Progenitor cell of endocrine pancreas (in vitro differentiated cells): Measurements from ENCODE around the gene NXPE3. TPM values are rescaled to one million over a fixed set of nuclear protein-coding genes. Genes with fewer than 3 reads are reported as not detected.
"Not testable (repeated sequence)": the region's sequence is repeated elsewhere in the genome, so short reads cannot be mapped to it uniquely, and the experiment has no call there.

ENCODE experiments used
- DNase-seq: peaks from one replicate; pipeline ENCODE4 v3.0.0; 2021; ENCODE audit warnings: low spot score; ENCODE audit not compliant: unreplicated experiment
- H3K27ac Mint-ChIP-seq: 2 replicates; pipeline ENCODE4 v1.8.0; 2021; ENCODE audit warnings: mild to moderate bottlenecking, moderate library complexity, mixed read lengths
- H3K27me3 Mint-ChIP-seq: 2 replicates; pipeline ENCODE4 v1.8.0; 2021; ENCODE audit warnings: mixed read lengths
- H3K36me3 Mint-ChIP-seq: 2 replicates; pipeline ENCODE4 v1.8.0; 2022; ENCODE audit warnings: mixed read lengths; ENCODE audit not compliant: insufficient read depth
- H3K4me1 Mint-ChIP-seq: 2 replicates; pipeline ENCODE4 v1.8.0; 2021; ENCODE audit warnings: low read depth, mixed read lengths
- H3K4me3 Mint-ChIP-seq: 2 replicates; pipeline ENCODE4 v1.8.0; 2021; ENCODE audit warnings: low read depth, mild to moderate bottlenecking, moderate library complexity, mixed read lengths
- H3K9me3 Mint-ChIP-seq: 2 replicates; pipeline ENCODE4 v1.8.0; 2021; ENCODE audit warnings: low read depth, mixed read lengths
- CTCF ChIP-seq: fragments of 200-600 bp; sonication (generic); IDR thresholded peaks from one replicate; pipeline ENCODE4 v1.5.0; 2021; ENCODE audit warnings: antibody characterized with exemption, mild to moderate bottlenecking; ENCODE audit not compliant: unreplicated experiment
- long read RNA-seq: library from polyadenylated mRNA; unstranded; transcript quantifications from one replicate; pipeline ENCODE4 v2.0.0, GENCODE V29; 2020
- total RNA-seq: library from RNA; stranded (reverse); gene quantifications from 2 replicates; pipeline ENCODE4 v1.2.1, GENCODE V29; 2021

The NXPE3 gene
- total RNA-seq = 6.4 and 7.2 TPM in 2 replicates
- long read RNA-seq, transcript NXPE3-201 (8 exons, 3,941 nt) = major isoform, 5 of 14 reads
- long read RNA-seq, partial matches to known transcripts = 6 of 14 reads
- long read RNA-seq, other reads (novel, unspliced or antisense) = 3 of 14 reads

- DNase-seq = peak; percentile 85
- TF ChIP-seq CTCF = no peak
- H3K27ac Mint-ChIP-seq = peak within 1 kb of the TSS; percentile 79
- H3K27me3 Mint-ChIP-seq = peaks cover 26% of the 10 kb centered on the region
- no peaks in the 10 kb centered on the region for H3K9me3 Mint-ChIP-seq
- peaks cover 5% of the 10 kb centered on the region for H3K36me3 Mint-ChIP-seq
- peaks cover 8% of the 10 kb centered on the region for H3K4me1 Mint-ChIP-seq
- peak within 1 kb of the TSS; percentile 85 for H3K4me3 Mint-ChIP-seq
These were observed at the start of gene NXPE3 for GRCh38 chr3:101779047-101779821. Gene NXPE3 (plus strand): TSS chr3:101779211. CDS start chr3:101785597, 6,386 bp downstream.

- peaks cover 6% of the 10 kb centered on the region for H3K4me1 Mint-ChIP-seq
- H3K4me3 Mint-ChIP-seq = no peak overlapping the region
- TF ChIP-seq CTCF = no peak
These were observed 49.4 kb upstream of the NXPE3 start for GRCh38 chr3:101729586-101729985.

GRCh38 chr3:101730839-101731238 lies 48.2 kb upstream of the NXPE3 start:
- Mint-ChIP-seq H3K27ac (no peak overlapping the region), H3K4me3 (no peak overlapping the region), H3K27me3 (no peaks in the 10 kb centered on the region), H3K36me3 (peaks cover 47% of the 10 kb centered on the region), H3K9me3 (peaks cover 11% of the 10 kb centered on the region), H3K4me1 (peaks cover under 1% of the 10 kb centered on the region)
- no peak for TF ChIP-seq CTCF
- no peak for DNase-seq

More at GRCh38 chr3:101729586-101729985, 49.4 kb upstream of the NXPE3 start:
- no peak for DNase-seq
- Mint-ChIP-seq H3K27ac (no peak overlapping the region), H3K9me3 (peaks cover 4% of the 10 kb centered on the region), H3K27me3 (no peaks in the 10 kb centered on the region), H3K36me3 (peaks cover 37% of the 10 kb centered on the region)

- no peak for TF ChIP-seq CTCF
- H3K27me3 Mint-ChIP-seq = no peaks in the 10 kb centered on the region
- H3K9me3 Mint-ChIP-seq = peaks cover 21% of the 10 kb centered on the region
- no peak overlapping the region for H3K4me3 Mint-ChIP-seq
- H3K36me3 Mint-ChIP-seq = peaks cover 61% of the 10 kb centered on the region
- H3K4me1 Mint-ChIP-seq = no peaks in the 10 kb centered on the region
- H3K27ac Mint-ChIP-seq = no peak overlapping the region
- no peak for DNase-seq
These were observed 46.8 kb upstream of the NXPE3 start for GRCh38 chr3:101732240-101732641.

- H3K27me3 Mint-ChIP-seq = no peaks in the 10 kb centered on the region
These were observed 43.2 kb upstream of the NXPE3 start for GRCh38 chr3:101735833-101736232.

GRCh38 chr3:101741914-101742313 lies 37.1 kb upstream of the NXPE3 start:
- DNase-seq, H3K4me3 Mint-ChIP-seq, H3K27ac Mint-ChIP-seq, H3K27me3 Mint-ChIP-seq, H3K4me1 Mint-ChIP-seq: not testable (repeated sequence)
- Mint-ChIP-seq H3K36me3 (peaks cover 57% of the 10 kb centered on the region), H3K9me3 (peaks cover 37% of the 10 kb centered on the region)

More at GRCh38 chr3:101735833-101736232, 43.2 kb upstream of the NXPE3 start:
- Mint-ChIP-seq H3K9me3 (peaks cover 46% of the 10 kb centered on the region), H3K4me3 (no peak overlapping the region), H3K4me1 (no peaks in the 10 kb centered on the region), H3K27ac (no peak overlapping the region), H3K36me3 (peaks cover 79% of the 10 kb centered on the region)
- TF ChIP-seq CTCF = no peak
- no peak for DNase-seq
